ENCODE data around the gene THUMPD3.
A peak's percentile ranks its signal among the peaks of the same experiment; 100 is the strongest.

THUMPD3 gene

DNA sequence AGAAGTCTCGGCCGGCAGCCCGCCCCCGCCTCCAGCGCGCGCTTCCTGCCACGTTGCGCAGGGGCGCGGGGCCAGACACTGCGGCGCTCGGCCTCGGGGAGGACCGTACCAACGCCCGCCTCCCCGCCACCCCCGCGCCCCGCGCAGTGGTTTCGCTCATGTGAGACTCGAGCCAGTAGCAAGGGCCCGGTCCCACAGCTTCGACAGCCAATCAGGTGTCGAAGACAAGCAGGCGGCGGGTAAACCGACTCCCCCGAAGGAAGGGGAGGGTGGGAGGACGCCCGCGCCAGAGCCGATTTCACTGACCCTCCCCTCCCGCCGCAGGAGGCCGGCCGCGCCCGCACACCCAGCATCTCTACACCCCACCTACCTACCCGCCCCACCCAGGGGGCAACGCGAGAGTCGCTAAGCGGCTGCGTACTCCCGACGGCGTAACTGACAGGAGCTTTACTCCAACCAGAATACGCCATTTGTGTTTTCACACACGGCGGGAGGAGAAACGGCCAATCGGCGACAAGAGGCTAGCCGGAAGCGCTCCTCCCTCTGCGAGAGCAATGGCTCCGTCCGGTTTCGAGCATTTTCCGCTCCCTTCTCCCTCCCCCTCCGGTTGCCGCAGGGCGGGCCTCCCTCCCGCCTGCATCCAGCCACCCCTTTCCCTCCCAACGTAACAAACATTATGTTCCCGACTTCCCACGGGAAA, 33.9 kb downstream of the THUMPD3 start:
- peak overlapping the region; percentile 90 for H3K4me3 ChIP-seq (replicated peaks; ENCODE audit: low read depth, low read length)
- DNase-seq (ENCODE audit: low read depth) = peak; percentile 100
- TF ChIP-seq, protein P1, sequence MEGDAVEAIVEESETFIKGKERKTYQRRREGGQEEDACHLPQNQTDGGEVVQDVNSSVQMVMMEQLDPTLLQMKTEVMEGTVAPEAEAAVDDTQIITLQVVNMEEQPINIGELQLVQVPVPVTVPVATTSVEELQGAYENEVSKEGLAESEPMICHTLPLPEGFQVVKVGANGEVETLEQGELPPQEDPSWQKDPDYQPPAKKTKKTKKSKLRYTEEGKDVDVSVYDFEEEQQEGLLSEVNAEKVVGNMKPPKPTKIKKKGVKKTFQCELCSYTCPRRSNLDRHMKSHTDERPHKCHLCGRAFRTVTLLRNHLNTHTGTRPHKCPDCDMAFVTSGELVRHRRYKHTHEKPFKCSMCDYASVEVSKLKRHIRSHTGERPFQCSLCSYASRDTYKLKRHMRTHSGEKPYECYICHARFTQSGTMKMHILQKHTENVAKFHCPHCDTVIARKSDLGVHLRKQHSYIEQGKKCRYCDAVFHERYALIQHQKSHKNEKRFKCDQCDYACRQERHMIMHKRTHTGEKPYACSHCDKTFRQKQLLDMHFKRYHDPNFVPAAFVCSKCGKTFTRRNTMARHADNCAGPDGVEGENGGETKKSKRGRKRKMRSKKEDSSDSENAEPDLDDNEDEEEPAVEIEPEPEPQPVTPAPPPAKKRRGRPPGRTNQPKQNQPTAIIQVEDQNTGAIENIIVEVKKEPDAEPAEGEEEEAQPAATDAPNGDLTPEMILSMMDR (IDR thresholded peaks at IDR 0.05; ENCODE audit: low read length, missing control alignments) = no peak

DNA sequence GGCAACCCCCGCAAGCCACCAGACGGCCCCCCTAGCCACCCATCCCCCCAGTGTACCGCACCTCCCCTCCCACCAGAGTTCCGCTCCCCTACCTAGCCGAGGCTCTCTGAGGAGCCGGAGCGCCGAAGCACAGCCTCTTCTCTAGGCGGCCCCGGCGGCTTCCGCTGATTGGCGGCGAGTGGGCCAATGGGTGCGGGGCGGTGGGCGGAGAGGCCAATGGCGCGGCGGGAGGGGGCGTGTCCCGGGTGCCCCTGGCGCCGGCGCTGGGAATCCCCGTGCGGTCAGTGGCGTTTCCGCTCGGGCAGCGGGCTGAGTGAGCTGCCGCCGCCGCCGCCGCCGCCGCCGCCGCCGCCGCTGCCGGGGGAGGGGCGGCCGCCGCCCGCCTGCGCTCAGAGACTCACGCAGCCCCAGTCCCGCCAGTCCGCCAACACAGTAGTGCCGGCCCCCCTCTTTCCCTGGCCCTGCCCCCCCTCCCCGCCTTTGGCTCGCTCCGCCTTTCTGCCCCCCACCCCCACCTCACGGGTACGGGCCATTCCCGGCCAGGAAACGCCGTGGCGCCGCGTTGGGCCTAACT, 34.6 kb downstream of the THUMPD3 start, which contains the start of gene SETD5:
Gene SETD5 (plus strand): TSS at position 284 of the 574 bp plus-strand sequence. CDS start 31,324 bp downstream, outside the sequence.
- H3K4me3 ChIP-seq (replicated peaks; ENCODE audit: low read depth, low read length) = peak within 1 kb of the TSS; percentile 90
- TF ChIP-seq, protein P1 (IDR thresholded peaks at IDR 0.05; ENCODE audit: low read length, missing control alignments) = no peak
- peak; percentile 97 for DNase-seq (ENCODE audit: low read depth)

DNA sequence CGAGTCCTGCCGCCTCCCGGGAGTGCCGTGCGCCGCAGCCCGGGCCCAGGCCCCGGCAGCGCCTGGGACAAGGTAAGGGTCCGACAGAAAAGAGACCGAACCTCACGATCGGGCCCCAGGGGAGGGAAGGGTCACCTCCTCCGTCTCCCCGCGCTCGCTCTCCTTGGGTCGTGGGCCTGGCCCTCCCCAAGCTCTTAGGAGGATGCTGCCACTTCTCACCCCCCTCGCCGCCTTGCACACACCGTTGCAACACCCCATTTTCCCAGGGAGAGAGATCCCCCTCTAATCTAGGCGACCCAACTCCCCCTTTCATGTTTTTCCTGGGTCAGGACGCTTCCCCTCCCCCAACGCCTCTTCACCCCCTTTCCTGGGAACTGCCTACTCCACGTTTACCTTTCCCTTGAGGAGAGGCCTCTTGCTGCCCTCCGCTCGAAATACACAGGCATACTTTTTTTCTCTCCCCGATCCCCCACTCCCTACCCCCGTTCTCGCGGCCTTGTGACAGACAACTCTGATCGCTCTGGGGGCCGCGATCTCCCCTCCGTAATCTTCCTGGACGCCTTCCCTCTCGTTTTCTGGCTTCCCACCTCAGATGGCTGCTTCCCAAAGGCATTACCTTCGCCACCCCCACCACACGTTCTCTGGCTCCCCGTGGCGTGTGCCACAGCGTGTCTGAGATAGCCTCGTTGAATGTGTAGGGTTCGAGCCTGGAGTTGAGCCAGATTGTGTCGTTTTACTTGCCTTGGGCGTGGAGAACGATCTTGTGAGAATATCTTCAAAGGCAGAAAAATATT, 35.2 kb downstream of the THUMPD3 start:
- TF ChIP-seq, protein P1 (IDR thresholded peaks at IDR 0.05; ENCODE audit: low read length, missing control alignments) = no peak
- peak; percentile 41 for DNase-seq (ENCODE audit: low read depth)
- peak overlapping the region; percentile 85 for H3K4me3 ChIP-seq (replicated peaks; ENCODE audit: low read depth, low read length)

DNA sequence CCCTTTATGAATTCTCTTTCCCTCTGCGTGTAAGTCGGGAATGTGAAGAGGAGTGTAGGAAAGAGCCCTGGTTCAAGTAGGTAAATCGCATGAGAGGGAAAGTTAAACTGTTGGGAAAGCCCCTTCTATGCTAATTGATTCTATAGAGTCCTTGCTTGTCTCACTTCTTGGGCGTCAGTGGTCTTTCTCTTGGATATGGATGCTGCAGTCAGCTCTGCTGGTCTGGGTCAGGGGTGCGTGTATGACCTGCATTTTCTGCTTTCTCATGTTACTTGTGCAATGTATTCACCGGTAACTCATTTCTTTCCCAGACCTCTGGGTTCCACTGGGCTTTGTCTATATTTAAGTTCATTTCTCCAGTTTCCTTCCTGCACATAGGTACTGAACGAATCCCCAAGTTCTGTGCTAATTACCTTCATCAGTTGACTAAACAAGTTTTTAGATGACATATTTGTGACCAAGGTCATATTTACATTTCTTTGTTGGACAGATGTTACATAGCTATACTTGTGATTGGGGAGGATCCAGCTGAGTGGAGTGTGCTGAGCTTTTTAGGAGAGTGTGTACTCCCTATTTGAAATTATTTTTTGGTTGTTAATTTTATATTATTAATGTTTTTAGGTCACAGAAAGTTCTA, 36.0 kb downstream of the THUMPD3 start:
- TF ChIP-seq, protein P1 (IDR thresholded peaks at IDR 0.05; ENCODE audit: low read length, missing control alignments) = no peak
- H3K4me3 ChIP-seq (replicated peaks; ENCODE audit: low read depth, low read length) = peak overlapping the region; percentile 85
- peak; percentile 57 for DNase-seq (ENCODE audit: low read depth)

DNA sequence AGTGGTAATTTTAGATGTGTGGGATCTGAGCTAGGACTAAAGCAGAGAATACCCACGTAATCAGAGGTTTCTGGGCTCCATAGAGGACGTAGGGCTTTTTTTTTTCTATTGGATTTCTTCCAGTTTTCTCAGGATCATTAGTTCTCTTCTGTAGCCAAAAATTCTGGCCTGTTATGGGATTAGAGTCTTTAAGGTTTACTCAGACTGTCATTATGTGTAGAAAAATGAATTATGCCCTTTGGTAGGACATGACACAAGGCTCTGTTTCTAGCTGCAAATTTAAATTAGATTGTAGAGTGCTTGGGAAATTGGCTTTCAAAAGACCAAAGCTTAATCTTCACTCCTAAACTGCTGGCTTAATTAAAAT, 36.5 kb downstream of the THUMPD3 start:
- DNase-seq (ENCODE audit: low read depth) = peak; percentile 38
- peak overlapping the region; percentile 85 for H3K4me3 ChIP-seq (replicated peaks; ENCODE audit: low read depth, low read length)
- TF ChIP-seq, protein P1 (IDR thresholded peaks at IDR 0.05; ENCODE audit: low read length, missing control alignments) = no peak

DNA sequence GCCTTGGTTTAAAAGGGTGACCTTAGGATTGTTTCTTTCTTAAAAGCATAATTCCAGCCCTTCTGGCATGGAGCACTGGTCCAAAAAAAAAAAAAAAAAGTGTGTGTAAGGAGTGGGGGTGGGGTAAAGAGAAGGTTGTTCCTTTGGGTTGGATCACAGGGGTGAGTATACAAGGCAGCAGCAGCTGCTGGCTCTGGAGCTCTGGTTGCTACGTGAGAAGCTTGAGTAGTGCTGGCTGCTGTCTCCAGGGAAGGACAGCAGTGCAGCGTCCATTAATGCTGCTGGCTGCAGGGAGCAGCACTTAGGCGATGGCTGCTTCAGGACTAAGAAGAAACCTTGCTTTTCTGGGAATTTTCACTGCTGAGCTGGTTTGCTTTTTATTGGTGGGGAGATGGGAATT, 36.9 kb downstream of the THUMPD3 start:
- H3K4me3 ChIP-seq (replicated peaks; ENCODE audit: low read depth, low read length) = peak overlapping the region; percentile 85
- TF ChIP-seq, protein P1 (IDR thresholded peaks at IDR 0.05; ENCODE audit: low read length, missing control alignments) = no peak
- peak; percentile 96 for DNase-seq (ENCODE audit: low read depth)
